Endothelial cell of umbilical vein (primary cell): Measurements from ENCODE around the gene BCAS3. TPM values are rescaled to one million over a fixed set of nuclear protein-coding genes. Genes with fewer than 3 reads are reported as not detected.

Experiments
- BruUV-seq: library from RNA; stranded (reverse); fragments of 400-500 nt; replicated peaks from 2 replicates; lab custom pipeline; 2021; lab: Mats Ljungman, UMichigan
- CTCF ChIA-PET: fragments of 300-600, 350-600 bp; sonication (Branson Sonifier 250); formaldehyde crosslinking; loops from one replicate; lab custom pipeline; 2021; ENCODE audit warnings: antibody characterized with exemption, inconsistent platforms; lab: Charles Lee
- POLR2A ChIA-PET: fragments of 300-600, 350-600 bp; sonication (Branson Sonifier 250); formaldehyde crosslinking; loops from one replicate; lab custom pipeline; 2021; ENCODE audit warnings: antibody characterized with exemption, inconsistent platforms; lab: Charles Lee
- DNase-seq: peaks from one replicate; pipeline ENCODE4 v3.0.0-alpha.2; 2011; ENCODE audit warnings: low read depth, low spot score
- FAIRE-seq: peaks from 2 replicates; lab custom pipeline; 2011; peaks lifted over from hg19 to GRCh38; lab: Jason Lieb, UNC
- H2AFZ ChIP-seq: 2 replicates; pipeline ENCODE4 v1.6.0; 2012; ENCODE audit warnings: low read depth, low read length, control low read depth, inconsistent platforms
- H3K27ac ChIP-seq: 2 replicates; pipeline ENCODE4 v1.5.1; 2011; ENCODE audit warnings: low read depth, mild to moderate bottlenecking, control low read depth, low read length, moderate library complexity; ENCODE audit not compliant: insufficient read depth
- H3K27me3 ChIP-seq, 2 experiments: 2 replicates each; pipeline versions ENCODE4 v1.6.0 to v1.6.1; 2011; ENCODE audit warnings: low read length in 2 of 2, mixed read lengths in 1 of 2; ENCODE audit not compliant: control insufficient read depth in 2 of 2, insufficient read depth in 2 of 2
- H3K36me3 ChIP-seq, 2 experiments: 2 replicates in 1 of 2; 3 replicates in 1 of 2; pipeline ENCODE4 v1.5.1; 2011; ENCODE audit warnings: low read length in 2 of 2, mild to moderate bottlenecking in 1 of 2, moderate library complexity in 1 of 2; ENCODE audit not compliant: control insufficient read depth in 2 of 2, insufficient read depth in 2 of 2; ENCODE audit errors: extremely low read depth in 1 of 2
- H3K4me1 ChIP-seq: 3 replicates; pipeline ENCODE4 v1.5.1; 2011; ENCODE audit warnings: mild to moderate bottlenecking, low read length; ENCODE audit not compliant: control insufficient read depth, insufficient read depth; ENCODE audit errors: extremely low read depth
- H3K4me2 ChIP-seq: 2 replicates; pipeline ENCODE4 v1.6.1; 2011; ENCODE audit warnings: low read length, control low read depth, mixed read lengths; ENCODE audit not compliant: insufficient read depth
- H3K4me3 ChIP-seq, 3 experiments: fragments of 200-600 bp in 1 of 3; sonication (generic), shearing (Covaris generic) in 1 of 3; replicated peaks in 1 of 3; 2 replicates each; pipeline ENCODE4 v1.5.1; 2011 to 2016; ENCODE audit warnings: control low read depth in 3 of 3, low read length in 3 of 3, mild to moderate bottlenecking in 2 of 3, inconsistent platforms in 1 of 3, low read depth in 1 of 3, moderate library complexity in 1 of 3; ENCODE audit not compliant: insufficient read depth in 1 of 3
- H3K79me2 ChIP-seq: 2 replicates; pipeline ENCODE4 v1.6.0; 2012; ENCODE audit warnings: low read length, inconsistent platforms; ENCODE audit not compliant: control insufficient read depth, insufficient read depth
- H3K9ac ChIP-seq: replicated peaks from 2 replicates; pipeline ENCODE3; 2011; ENCODE audit warnings: low read length, control low read depth; ENCODE audit not compliant: insufficient read depth; ENCODE audit errors: extremely low read depth
- H3K9me1 ChIP-seq: replicated peaks from 3 replicates; pipeline ENCODE4 v1.6.0; 2011; ENCODE audit warnings: mild to moderate bottlenecking, low read length; ENCODE audit not compliant: control insufficient read depth, insufficient read depth; ENCODE audit errors: extremely low read depth
- H3K9me3 ChIP-seq: replicated peaks from 2 replicates; pipeline ENCODE4 v1.5.1; 2012; ENCODE audit warnings: low read length, inconsistent platforms; ENCODE audit not compliant: control insufficient read depth, insufficient read depth
- H4K20me1 ChIP-seq: replicated peaks from 2 replicates; pipeline ENCODE3; 2011; ENCODE audit warnings: mild to moderate bottlenecking, low read length; ENCODE audit not compliant: control insufficient read depth, insufficient read depth; ENCODE audit errors: extremely low read depth
- EZH2 ChIP-seq: IDR thresholded peaks from 2 replicates; pipeline ENCODE4 v1.6.1; 2012; ENCODE audit warnings: borderline replicate concordance, low read depth, mild to moderate bottlenecking, moderate library complexity, low read length, inconsistent platforms; ENCODE audit not compliant: severe bottlenecking
- FOS ChIP-seq: IDR thresholded peaks from 2 replicates; pipeline ENCODE4 v1.6.1; 2011; ENCODE audit warnings: mild to moderate bottlenecking, low read length, moderate library complexity, borderline replicate concordance; ENCODE audit not compliant: insufficient read depth
- GATA2 ChIP-seq: IDR thresholded peaks from 2 replicates; pipeline ENCODE4 v1.7.0; 2011; ENCODE audit warnings: low read depth, mild to moderate bottlenecking, moderate library complexity, mixed read lengths, low read length; ENCODE audit not compliant: insufficient read length, insufficient read depth
- JUN ChIP-seq: IDR thresholded peaks from 2 replicates; pipeline ENCODE4 v1.6.1; 2011; ENCODE audit warnings: borderline replicate concordance, low read depth; ENCODE audit not compliant: insufficient read length, insufficient read depth
- MYC ChIP-seq: IDR thresholded peaks from one replicate; pipeline ENCODE4 v1.6.1; 2011; ENCODE audit warnings: mild to moderate bottlenecking, low read depth, low read length
- POLR2A ChIP-seq: IDR thresholded peaks from 2 replicates; pipeline ENCODE4 v1.6.1; 2012; ENCODE audit warnings: low read depth, mild to moderate bottlenecking, control low read depth, low read length
- POLR2AphosphoS5 ChIP-seq: IDR thresholded peaks from 2 replicates; pipeline ENCODE4 v1.6.1; 2012; ENCODE audit warnings: low read depth, mild to moderate bottlenecking, control low read depth, low read length, moderate library complexity; ENCODE audit not compliant: insufficient read depth
- dilution Hi-C: fragments of 300-500 bp; cut with MboI; formaldehyde crosslinking; loops from one replicate; pipeline ENCODE4 v1.15.0; 2019; ENCODE audit warnings: low sequenced_read_pairs; ENCODE audit not compliant: extremely low pct_ligation_motif_present
- intact Hi-C: fragments of 100-400 bp; cut with micrococcal nuclease; formaldehyde crosslinking; loops from one replicate; pipeline ENCODE4 v1.10.0; 2022
- polyA plus RNA-seq, 4 experiments: library from polyadenylated mRNA; depleted of rRNA in 3 of 4; stranded (reverse) in 3 of 4; unstranded in 1 of 4; fragments of >200 nt; gene quantifications; 2 replicates each; pipeline versions ENCODE4 v1.2.1 to v1.2.3, GENCODE V29; 2011 to 2012; ENCODE audit warnings: missing spikeins in 1 of 4
- total RNA-seq: library from RNA; stranded (reverse); gene quantifications from 2 replicates; pipeline ENCODE4 v1.2.3, GENCODE V29; 2021
- TF ChIP-seq, protein P1 (sequence below): IDR thresholded peaks from 2 replicates; pipeline ENCODE4 v1.6.1; 2011; ENCODE audit not compliant: insufficient read depth, insufficient read length
- TF ChIP-seq, protein P2 (sequence below), 2 donors: IDR thresholded peaks; 1 replicate in 1 of 2; 2 replicates in 1 of 2; pipeline ENCODE4 v1.5.1; 2011; ENCODE audit warnings: low read length in 2 of 2, mild to moderate bottlenecking in 2 of 2, moderate library complexity in 2 of 2, control low read depth in 1 of 2, inconsistent platforms in 1 of 2, low read depth in 1 of 2; ENCODE audit not compliant: insufficient read depth in 1 of 2; ENCODE audit errors: extremely low read depth in 1 of 2

BCAS3 gene
- total and polyA plus RNA-seq, 2 donors (not counting 3 experiments of a cell fraction or from before 2014, with no cell fraction given), result 8.2 to 16.0 TPM

DNA sequence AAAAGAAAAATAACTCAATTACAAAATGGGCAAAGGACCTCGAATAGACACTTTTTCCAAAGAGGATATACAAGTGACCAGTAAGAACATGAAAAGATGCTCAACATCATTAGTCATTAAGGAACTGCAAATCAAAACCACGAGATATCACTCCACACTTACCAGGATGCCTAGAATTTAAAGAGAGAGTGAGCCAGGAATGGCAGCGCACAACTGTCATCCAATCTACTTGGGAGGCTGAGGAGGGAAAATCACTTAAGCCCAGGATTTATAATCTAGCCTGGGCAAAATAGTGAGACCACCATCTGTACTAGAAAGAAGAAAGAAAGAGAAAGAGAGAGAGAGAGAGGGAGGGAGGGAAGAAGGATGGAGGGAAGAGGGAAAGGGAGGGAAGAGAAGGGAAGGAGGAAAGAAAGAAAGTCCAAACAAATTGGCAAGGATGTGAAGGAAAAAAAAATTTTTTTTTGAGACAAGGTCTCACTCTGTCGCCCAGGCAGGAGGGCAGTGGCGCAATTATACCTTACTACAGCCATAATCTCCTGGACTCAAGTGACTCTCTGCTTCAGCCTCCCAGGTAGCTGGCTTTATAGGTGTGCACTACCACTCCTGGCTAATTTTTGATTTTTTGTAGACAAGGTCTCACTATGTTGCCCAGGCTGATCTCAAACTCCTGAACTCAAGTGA lies 744.6 kb downstream of the BCAS3 start:
- no peak overlapping the region for H3K4me2 ChIP-seq
- no peak overlapping the region for H3K27ac ChIP-seq
- TF ChIP-seq POLR2AphosphoS5, result no peak
- TF ChIP-seq, protein P1, sequence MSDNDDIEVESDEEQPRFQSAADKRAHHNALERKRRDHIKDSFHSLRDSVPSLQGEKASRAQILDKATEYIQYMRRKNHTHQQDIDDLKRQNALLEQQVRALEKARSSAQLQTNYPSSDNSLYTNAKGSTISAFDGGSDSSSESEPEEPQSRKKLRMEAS, result no peak
- TF ChIP-seq FOS, result no peak
- TF ChIP-seq MYC, result no peak
- TF ChIP-seq POLR2A, result no peak
- no peak for TF ChIP-seq JUN
- no peak for TF ChIP-seq GATA2
- no peak for TF ChIP-seq EZH2
- TF ChIP-seq, protein P2, sequence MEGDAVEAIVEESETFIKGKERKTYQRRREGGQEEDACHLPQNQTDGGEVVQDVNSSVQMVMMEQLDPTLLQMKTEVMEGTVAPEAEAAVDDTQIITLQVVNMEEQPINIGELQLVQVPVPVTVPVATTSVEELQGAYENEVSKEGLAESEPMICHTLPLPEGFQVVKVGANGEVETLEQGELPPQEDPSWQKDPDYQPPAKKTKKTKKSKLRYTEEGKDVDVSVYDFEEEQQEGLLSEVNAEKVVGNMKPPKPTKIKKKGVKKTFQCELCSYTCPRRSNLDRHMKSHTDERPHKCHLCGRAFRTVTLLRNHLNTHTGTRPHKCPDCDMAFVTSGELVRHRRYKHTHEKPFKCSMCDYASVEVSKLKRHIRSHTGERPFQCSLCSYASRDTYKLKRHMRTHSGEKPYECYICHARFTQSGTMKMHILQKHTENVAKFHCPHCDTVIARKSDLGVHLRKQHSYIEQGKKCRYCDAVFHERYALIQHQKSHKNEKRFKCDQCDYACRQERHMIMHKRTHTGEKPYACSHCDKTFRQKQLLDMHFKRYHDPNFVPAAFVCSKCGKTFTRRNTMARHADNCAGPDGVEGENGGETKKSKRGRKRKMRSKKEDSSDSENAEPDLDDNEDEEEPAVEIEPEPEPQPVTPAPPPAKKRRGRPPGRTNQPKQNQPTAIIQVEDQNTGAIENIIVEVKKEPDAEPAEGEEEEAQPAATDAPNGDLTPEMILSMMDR (IDR thresholded peaks at IDR 0.05; ENCODE audit: extremely low read depth in 1 of 2, insufficient read depth in 1 of 2, low read depth in 1 of 2, low read length in 2 of 2), result no peak
- ChIA-PET POLR2A (no interaction called here), CTCF (interaction anchor here (3.1 kb wide), 1 partner anchor 11 kb away, joined by 16 read pairs; no protein-coding TSS in a partner anchor)
- no peak overlapping the region for H3K4me3 ChIP-seq
- H3K4me1 ChIP-seq, result no peaks in the 10 kb centered on the region
- H3K9me1 ChIP-seq, result no peaks in the 10 kb centered on the region
- no peak overlapping the region for H2AFZ ChIP-seq
- intact Hi-C loops (no loop called here), dilution Hi-C loops (no loop called here)
- BruUV-seq, result no TSS peak
- peaks cover 12 to 20% of the 10 kb centered on the region in 2 experiments for H3K27me3 ChIP-seq
- no peaks in the 10 kb centered on the region for H3K9me3 ChIP-seq
- H3K79me2 ChIP-seq, result no peaks in the 10 kb centered on the region
- DNase-seq (no peak), FAIRE-seq (no peak)
- no peaks in the 10 kb centered on the region for H4K20me1 ChIP-seq
- H3K9ac ChIP-seq, result no peak overlapping the region
- H3K36me3 ChIP-seq, result no peaks in the 10 kb centered on the region
